ENCODE measurements around the gene IQCE. TPM values are rescaled to one million over a fixed set of nuclear protein-coding genes. Genes with fewer than 3 reads are reported as not detected.

Gene IQCE
- polyA plus RNA-seq, 1 donor from 2014 or later, result 21.2 TPM

DNA sequence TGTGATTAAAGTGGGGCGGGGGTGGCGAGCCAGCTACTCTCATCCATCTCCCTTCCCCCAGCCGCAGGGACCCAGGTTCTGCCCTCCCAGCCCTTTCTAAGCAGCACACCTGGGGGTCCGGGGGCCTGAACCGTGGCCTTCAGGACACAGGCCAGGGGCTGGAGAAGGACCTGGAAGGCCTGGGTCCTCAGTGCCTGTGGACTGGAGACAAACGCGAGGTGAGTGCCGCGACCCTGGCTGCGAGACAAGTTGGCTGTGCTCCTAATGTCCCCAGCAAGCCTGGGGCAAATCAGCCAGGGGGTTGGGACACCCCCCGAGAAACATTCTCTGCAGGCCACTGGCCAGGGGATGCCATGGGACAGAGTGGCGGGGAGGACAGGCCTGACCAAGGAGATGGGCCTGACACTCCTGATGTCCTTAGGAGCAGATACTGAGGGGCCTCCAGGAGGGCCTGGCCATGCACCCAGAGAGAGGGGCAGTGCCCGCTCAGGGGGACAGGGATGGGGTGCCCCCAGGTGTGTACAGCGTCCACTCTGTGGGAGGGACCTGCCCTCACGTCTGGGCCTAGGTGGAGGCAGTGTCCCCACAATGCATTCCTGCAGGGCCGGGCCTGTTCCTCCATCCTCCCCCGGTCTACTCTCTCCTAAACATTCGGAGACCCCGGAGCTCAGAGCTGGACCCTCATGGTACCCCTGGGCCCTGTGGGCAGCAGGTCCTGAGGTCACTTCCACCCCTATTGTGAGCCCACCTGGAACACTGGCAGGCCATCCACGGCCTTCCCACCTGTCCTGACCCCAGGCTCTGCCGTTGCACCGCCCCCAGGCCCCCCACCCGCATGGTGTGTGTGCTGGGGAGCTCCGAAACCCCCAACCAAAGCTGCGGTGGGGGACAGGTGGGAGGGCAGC, 16.5 kb upstream of the IQCE start:
- Histone ChIP-seq H3K4me3 (ENCODE audit: low read length) (no peak overlapping the region), H4K20me1 (ENCODE audit: insufficient read depth) (no peaks in the 10 kb centered on the region), H3K79me2 (replicated peaks; ENCODE audit: insufficient read depth, low read length) (no peaks in the 10 kb centered on the region), H3F3A (ENCODE audit: insufficient read depth, low read length, poor library complexity, severe bottlenecking) (no peaks in the 10 kb centered on the region), H3K36me3 (ENCODE audit: insufficient read depth, low read length) (no peaks in the 10 kb centered on the region), H3K9ac (ENCODE audit: low read length) (no peak overlapping the region), H3K4me2 (ENCODE audit: low read length) (no peak overlapping the region), H3K9me2 (ENCODE audit: insufficient read depth, low read length) (no peaks in the 10 kb centered on the region), H3K27me3 (ENCODE audit: insufficient read depth, low read depth, low read length) (no peaks in the 10 kb centered on the region), H2AFZ (ENCODE audit: low read depth, low read length) (no peak overlapping the region), H3K9me3 (ENCODE audit: low read length) (no peaks in the 10 kb centered on the region), H3K27ac (ENCODE audit: low read length) (no peak overlapping the region)
- TF ChIP-seq, protein P1, sequence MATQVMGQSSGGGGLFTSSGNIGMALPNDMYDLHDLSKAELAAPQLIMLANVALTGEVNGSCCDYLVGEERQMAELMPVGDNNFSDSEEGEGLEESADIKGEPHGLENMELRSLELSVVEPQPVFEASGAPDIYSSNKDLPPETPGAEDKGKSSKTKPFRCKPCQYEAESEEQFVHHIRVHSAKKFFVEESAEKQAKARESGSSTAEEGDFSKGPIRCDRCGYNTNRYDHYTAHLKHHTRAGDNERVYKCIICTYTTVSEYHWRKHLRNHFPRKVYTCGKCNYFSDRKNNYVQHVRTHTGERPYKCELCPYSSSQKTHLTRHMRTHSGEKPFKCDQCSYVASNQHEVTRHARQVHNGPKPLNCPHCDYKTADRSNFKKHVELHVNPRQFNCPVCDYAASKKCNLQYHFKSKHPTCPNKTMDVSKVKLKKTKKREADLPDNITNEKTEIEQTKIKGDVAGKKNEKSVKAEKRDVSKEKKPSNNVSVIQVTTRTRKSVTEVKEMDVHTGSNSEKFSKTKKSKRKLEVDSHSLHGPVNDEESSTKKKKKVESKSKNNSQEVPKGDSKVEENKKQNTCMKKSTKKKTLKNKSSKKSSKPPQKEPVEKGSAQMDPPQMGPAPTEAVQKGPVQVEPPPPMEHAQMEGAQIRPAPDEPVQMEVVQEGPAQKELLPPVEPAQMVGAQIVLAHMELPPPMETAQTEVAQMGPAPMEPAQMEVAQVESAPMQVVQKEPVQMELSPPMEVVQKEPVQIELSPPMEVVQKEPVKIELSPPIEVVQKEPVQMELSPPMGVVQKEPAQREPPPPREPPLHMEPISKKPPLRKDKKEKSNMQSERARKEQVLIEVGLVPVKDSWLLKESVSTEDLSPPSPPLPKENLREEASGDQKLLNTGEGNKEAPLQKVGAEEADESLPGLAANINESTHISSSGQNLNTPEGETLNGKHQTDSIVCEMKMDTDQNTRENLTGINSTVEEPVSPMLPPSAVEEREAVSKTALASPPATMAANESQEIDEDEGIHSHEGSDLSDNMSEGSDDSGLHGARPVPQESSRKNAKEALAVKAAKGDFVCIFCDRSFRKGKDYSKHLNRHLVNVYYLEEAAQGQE (IDR thresholded peaks at IDR 0.05; ENCODE audit: borderline replicate concordance), result no peak
- TF ChIP-seq SMC3 (conservative IDR thresholded peaks at IDR 0.05; ENCODE audit: poor library complexity) (no peak), EZH2 (IDR thresholded peaks at IDR 0.05; ENCODE audit: borderline replicate concordance, insufficient read depth, low read length, poor library complexity, severe bottlenecking) (no peak), TAF1 (IDR thresholded peaks at IDR 0.05; ENCODE audit: low read depth) (no peak), EP300 (conservative IDR thresholded peaks at IDR 0.05; ENCODE audit: poor library complexity, severe bottlenecking) (no peak), POLR2AphosphoS5 (IDR thresholded peaks at IDR 0.05) (no peak), MXI1 (conservative IDR thresholded peaks at IDR 0.05; ENCODE audit: poor library complexity, severe bottlenecking) (no peak), RAD21 (conservative IDR thresholded peaks at IDR 0.05) (no peak)
- TF ChIP-seq, protein P2, sequence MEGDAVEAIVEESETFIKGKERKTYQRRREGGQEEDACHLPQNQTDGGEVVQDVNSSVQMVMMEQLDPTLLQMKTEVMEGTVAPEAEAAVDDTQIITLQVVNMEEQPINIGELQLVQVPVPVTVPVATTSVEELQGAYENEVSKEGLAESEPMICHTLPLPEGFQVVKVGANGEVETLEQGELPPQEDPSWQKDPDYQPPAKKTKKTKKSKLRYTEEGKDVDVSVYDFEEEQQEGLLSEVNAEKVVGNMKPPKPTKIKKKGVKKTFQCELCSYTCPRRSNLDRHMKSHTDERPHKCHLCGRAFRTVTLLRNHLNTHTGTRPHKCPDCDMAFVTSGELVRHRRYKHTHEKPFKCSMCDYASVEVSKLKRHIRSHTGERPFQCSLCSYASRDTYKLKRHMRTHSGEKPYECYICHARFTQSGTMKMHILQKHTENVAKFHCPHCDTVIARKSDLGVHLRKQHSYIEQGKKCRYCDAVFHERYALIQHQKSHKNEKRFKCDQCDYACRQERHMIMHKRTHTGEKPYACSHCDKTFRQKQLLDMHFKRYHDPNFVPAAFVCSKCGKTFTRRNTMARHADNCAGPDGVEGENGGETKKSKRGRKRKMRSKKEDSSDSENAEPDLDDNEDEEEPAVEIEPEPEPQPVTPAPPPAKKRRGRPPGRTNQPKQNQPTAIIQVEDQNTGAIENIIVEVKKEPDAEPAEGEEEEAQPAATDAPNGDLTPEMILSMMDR (IDR thresholded peaks at IDR 0.05; ENCODE audit: poor library complexity, severe bottlenecking), result no peak

DNA sequence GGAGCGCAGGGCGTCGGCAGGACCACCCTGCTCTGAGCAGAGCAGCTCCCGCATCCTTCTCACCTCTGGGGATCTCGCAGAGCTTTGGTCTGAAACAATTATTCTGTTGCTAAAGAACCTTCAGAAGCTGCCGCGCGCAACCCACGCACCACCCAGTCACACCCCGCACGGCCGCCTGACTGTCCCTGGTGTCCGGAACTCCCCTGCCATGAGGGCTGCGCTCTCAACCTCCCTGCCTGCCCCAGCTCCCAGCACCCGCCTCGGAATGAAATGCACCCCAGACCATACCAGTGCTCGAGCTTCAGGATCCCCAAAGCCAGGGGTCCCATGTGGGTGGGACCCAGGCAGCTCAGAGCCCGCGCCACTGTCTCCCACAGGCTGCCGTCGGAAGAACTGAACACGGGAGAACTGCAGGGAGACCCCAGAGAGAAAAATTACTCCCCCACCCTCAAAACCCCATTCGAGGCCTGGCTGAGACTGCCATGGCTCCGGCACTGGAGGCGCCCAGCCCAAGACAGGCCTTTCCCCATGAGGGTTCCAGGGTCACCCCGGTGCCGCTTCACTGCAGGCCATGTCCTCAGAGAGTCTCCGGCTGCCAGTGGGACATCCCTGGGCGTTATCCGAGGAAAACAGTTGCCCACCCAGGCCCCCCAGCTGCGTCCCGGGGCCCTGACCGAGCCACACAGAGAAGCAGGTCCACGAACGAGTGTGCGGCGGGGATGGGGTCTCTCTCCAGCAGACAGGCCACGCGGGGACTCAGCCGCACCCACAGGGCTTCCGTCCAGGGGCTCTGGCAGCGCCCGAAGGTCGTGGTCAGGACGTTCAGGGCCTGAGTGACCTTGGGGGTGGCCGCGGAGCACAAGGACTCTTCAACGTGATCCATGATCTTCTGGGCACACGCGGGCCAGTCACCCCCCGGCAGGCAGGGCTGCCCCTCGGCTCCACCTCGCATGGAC, 15.6 kb upstream of the IQCE start:
- H3K9me3 ChIP-seq (ENCODE audit: low read length), result no peaks in the 10 kb centered on the region
- no peaks in the 10 kb centered on the region for H3F3A ChIP-seq (ENCODE audit: insufficient read depth, low read length, poor library complexity, severe bottlenecking)
- no peak overlapping the region for H3K4me2 ChIP-seq (ENCODE audit: low read length)
- no peaks in the 10 kb centered on the region for H3K27me3 ChIP-seq (ENCODE audit: insufficient read depth, low read depth, low read length)
- H3K9ac ChIP-seq (ENCODE audit: low read length), result no peak overlapping the region
- no peak overlapping the region for H3K27ac ChIP-seq (ENCODE audit: low read length)
- H3K79me2 ChIP-seq (replicated peaks; ENCODE audit: insufficient read depth, low read length), result no peaks in the 10 kb centered on the region
- no peaks in the 10 kb centered on the region for H4K20me1 ChIP-seq (ENCODE audit: insufficient read depth)
- H3K4me3 ChIP-seq (ENCODE audit: low read length), result no peak overlapping the region
- no peak for TF ChIP-seq SMC3 (conservative IDR thresholded peaks at IDR 0.05; ENCODE audit: poor library complexity)
- TF ChIP-seq EZH2 (IDR thresholded peaks at IDR 0.05; ENCODE audit: borderline replicate concordance, insufficient read depth, low read length, poor library complexity, severe bottlenecking), result no peak
- TF ChIP-seq RAD21 (conservative IDR thresholded peaks at IDR 0.05), result no peak
- no peak for TF ChIP-seq MXI1 (conservative IDR thresholded peaks at IDR 0.05; ENCODE audit: poor library complexity, severe bottlenecking)
- TF ChIP-seq TAF1 (IDR thresholded peaks at IDR 0.05; ENCODE audit: low read depth), result no peak
- TF ChIP-seq POLR2AphosphoS5 (IDR thresholded peaks at IDR 0.05), result no peak
- TF ChIP-seq, protein P2 (IDR thresholded peaks at IDR 0.05; ENCODE audit: poor library complexity, severe bottlenecking), result no peak
- TF ChIP-seq, protein P1 (IDR thresholded peaks at IDR 0.05; ENCODE audit: borderline replicate concordance), result no peak
- TF ChIP-seq EP300 (conservative IDR thresholded peaks at IDR 0.05; ENCODE audit: poor library complexity, severe bottlenecking), result no peak
- no peak overlapping the region for H2AFZ ChIP-seq (ENCODE audit: low read depth, low read length)
- no peaks in the 10 kb centered on the region for H3K36me3 ChIP-seq (ENCODE audit: insufficient read depth, low read length)
- H3K9me2 ChIP-seq (ENCODE audit: insufficient read depth, low read length), result no peaks in the 10 kb centered on the region

Data from neural cell (in vitro differentiated cells).